Psoas muscle (tissue), 8 donors: ENCODE measurements around the gene ABCA9. TPM values are rescaled to one million over a fixed set of nuclear protein-coding genes. Genes with fewer than 3 reads are reported as not detected.
A peak's percentile ranks its signal among the peaks of the same experiment; 100 is the strongest.

ENCODE experiments used
- ATAC-seq, 4 donors: fragments of 200-7000 bp; cut with Tn5 transposase; one replicate each; pipeline ENCODE4 v1.9.1; 2020; ENCODE audit warnings: moderate library complexity in 3 of 4, mild to moderate bottlenecking in 2 of 4
- DNase-seq, 2 donors: peaks; one replicate each; pipeline ENCODE4 v3.0.0-alpha.2; 2020
- H3K27ac ChIP-seq: fragments of 200-600 bp; one replicate; pipeline ENCODE4 v1.8.0; 2022
- H3K27me3 ChIP-seq, 3 donors: fragments of 200-600 bp in 1 of 3; one replicate each; pipeline versions ENCODE4 v1.6.1 to v1.8.0; 2013 to 2022; ENCODE audit warnings: low read length in 2 of 3, mild to moderate bottlenecking in 2 of 3, moderate library complexity in 1 of 3; ENCODE audit not compliant: insufficient read depth in 3 of 3
- H3K36me3 ChIP-seq, 2 donors: fragments of 200-600 bp in 1 of 2; one replicate each; pipeline versions ENCODE4 v1.6.1 to v1.8.0; 2013 to 2022; ENCODE audit warnings: low read depth in 1 of 2, mild to moderate bottlenecking in 1 of 2, moderate library complexity in 1 of 2; ENCODE audit not compliant: insufficient read depth in 1 of 2
- H3K4me1 ChIP-seq: fragments of 200-600 bp; one replicate; pipeline ENCODE4 v1.8.0; 2022
- H3K4me3 ChIP-seq: fragments of 200-600 bp; one replicate; pipeline ENCODE4 v1.8.0; 2022; ENCODE audit warnings: mild to moderate bottlenecking
- H3K9me3 ChIP-seq: fragments of 200-600 bp; one replicate; pipeline ENCODE4 v1.8.0; 2022
- CTCF ChIP-seq: fragments of 200-600 bp; IDR thresholded peaks from one replicate; pipeline ENCODE4 v1.8.0; 2022; ENCODE audit warnings: antibody characterized with exemption
- WGBS, 3 donors: extraction: QIAGEN DNeasy Blood & Tissue Kit; methylation state at CpG; one replicate each; pipeline versions ENCODE4 v1.1.6 to v1.1.7; 2013; 5-methylcytosine and 5-hydroxymethylcytosine counted together
- intact Hi-C, 2 donors: fragments of 100-400 bp; cut with DNase I; formaldehyde crosslinking; loops; one replicate each; pipeline versions ENCODE4 v1.11.0 to v1.14.2; 2022
- polyA plus RNA-seq, 3 donors: library from polyadenylated mRNA; stranded (reverse); fragments of 200-250 nt; gene quantifications; one replicate each; pipeline ENCODE4 v1.2.3, GENCODE V29; 2013
- total RNA-seq, 4 donors: library from RNA; stranded (reverse); fragmentation: NEBNext Ultra II Directional in 2 of 4; extraction: Animal tissue kit (Norgen Biotek cat#: 25700) in 2 of 4; gene quantifications; one replicate each; pipeline versions ENCODE4 v1.2.1 to v1.2.4, GENCODE V29; 2021 to 2023
- donor health status: healthy with polysubstance abuse.
- donor health status: DM: no; HTN: no; CAD: no; lungs with moderate emphysema.
- donor health status: Bipolar disorder and iron deficiency.
- donor health status: healthy.
- donor health status: DM: yes; HTN: yes; CAD: no.
- donor health status: DM: no; HTN: no; CAD: no.
- donor health status: DM: no; HTN: no; CAD: no.
- donor health status: DM: yes; HTN: yes; CAD: no.

Gene ABCA9
- total and polyA plus RNA-seq, 7 donors: 1.6 to 13.8 (median 4.2) TPM

- no peak overlapping the region for H3K4me3 ChIP-seq
- no peak overlapping the region for H3K27ac ChIP-seq
- intact Hi-C loops: no loop called here
- no peak for TF ChIP-seq CTCF
- H3K9me3 ChIP-seq: no peaks in the 10 kb centered on the region
- no peaks in the 10 kb centered on the region for H3K27me3 ChIP-seq
- H3K4me1 ChIP-seq: no peaks in the 10 kb centered on the region
- peaks cover 0 to 49% of the 10 kb centered on the region in 2 donors for H3K36me3 ChIP-seq
- ATAC-seq (peak in 3 of 4 donors; percentile 21 to 79 (median 64)), DNase-seq (peak; percentile 45 to 70)
- 32 to 42% (median 39%) methylated on average over 3 of the region's 3 CpGs for WGBS, 3 donors
These were observed 13.1 kb downstream of the ABCA9 start for GRCh38 chr17:69047368-69048263.

GRCh38 chr17:69046121-69046807, 14.5 kb downstream of the ABCA9 start:
- ATAC-seq: no peak
- WGBS, 3 donors: 69 to 74% (median 72%) methylated on average over 4 of the region's 4 CpGs
- no peak for TF ChIP-seq CTCF
- Histone ChIP-seq H3K4me3 (no peak overlapping the region), H3K36me3 (peaks cover 0 to 55% of the 10 kb centered on the region in 2 donors), H3K4me1 (no peaks in the 10 kb centered on the region), H3K27me3 (no peaks in the 10 kb centered on the region), H3K9me3 (no peaks in the 10 kb centered on the region), H3K27ac (no peak overlapping the region)
- no peak for DNase-seq
- intact Hi-C loops: no loop called here

- no peaks in the 10 kb centered on the region for H3K9me3 ChIP-seq
- ATAC-seq: no peak
- no peak overlapping the region for H3K4me3 ChIP-seq
- intact Hi-C loops: no loop called here
- H3K4me1 ChIP-seq: no peaks in the 10 kb centered on the region
- no peak for TF ChIP-seq CTCF
- no peak overlapping the region for H3K27ac ChIP-seq
- DNase-seq: no peak
- 93 to 96% (median 95%) methylated on average over 2 of the region's 2 CpGs for WGBS, 3 donors
- no peaks in the 10 kb centered on the region for H3K27me3 ChIP-seq
- H3K36me3 ChIP-seq: peaks cover 0 to 54% of the 10 kb centered on the region in 2 donors
These were observed 15.1 kb downstream of the ABCA9 start for GRCh38 chr17:69045646-69046045.

- no peak for ATAC-seq
- no peaks in the 10 kb centered on the region for H3K4me1 ChIP-seq
- intact Hi-C loops: no loop called here
- peaks cover 0 to 45% of the 10 kb centered on the region in 2 donors for H3K36me3 ChIP-seq
- no peak overlapping the region for H3K4me3 ChIP-seq
- H3K27ac ChIP-seq: no peak overlapping the region
- no peak for TF ChIP-seq CTCF
- no peaks in the 10 kb centered on the region for H3K27me3 ChIP-seq
- H3K9me3 ChIP-seq: no peaks in the 10 kb centered on the region
- no peak for DNase-seq
- 94 to 98% (median 96%) methylated on average over 2 of the region's 2 CpGs for WGBS, 3 donors
These were observed 16.4 kb downstream of the ABCA9 start for GRCh38 chr17:69044371-69044770.
